Measurements from ENCODE around the gene PRKCH.

Gene PRKCH

GRCh38 chr14:61469781-61470180 is 148.4 kb downstream of the PRKCH start:
- no peak for DNase-seq (ENCODE audit: low read depth in 1 of 2, low spot score in 1 of 2)
- H3K27ac ChIP-seq (replicated peaks), result no peak overlapping the region
- H3K27me3 ChIP-seq (ENCODE audit: insufficient read depth, poor library complexity, severe bottlenecking), result no peaks in the 10 kb centered on the region
- H3K4me3 ChIP-seq (replicated peaks; ENCODE audit: insufficient read depth, low read length), result no peak overlapping the region
- TF ChIP-seq POLR2AphosphoS5 (IDR thresholded peaks at IDR 0.05; ENCODE audit: low read depth), result no peak

GRCh38 chr14:61470261-61470960 is 149.0 kb downstream of the PRKCH start:
- no peak overlapping the region for H3K4me3 ChIP-seq (replicated peaks; ENCODE audit: insufficient read depth, low read length)
- TF ChIP-seq GABPA (IDR thresholded peaks at IDR 0.05; ENCODE audit: low read depth) (no peak), SPI1 (IDR thresholded peaks at IDR 0.05; ENCODE audit: borderline replicate concordance, low read depth) (peak; percentile 31; the same call in 1 of the 2 replicates)
- DNase-seq (ENCODE audit: low read depth in 1 of 2, low spot score in 1 of 2), result no peak
- H3K27me3 ChIP-seq (ENCODE audit: insufficient read depth, poor library complexity, severe bottlenecking), result no peaks in the 10 kb centered on the region
- H3K27ac ChIP-seq (replicated peaks), result no peak overlapping the region

- no peak for DNase-seq (ENCODE audit: low read depth in 1 of 2, low spot score in 1 of 2)
- TF ChIP-seq GABPA (IDR thresholded peaks at IDR 0.05; ENCODE audit: low read depth), result no peak
- no peak for TF ChIP-seq POLR2AphosphoS5 (IDR thresholded peaks at IDR 0.05; ENCODE audit: low read depth)
- Histone ChIP-seq H3K27ac (replicated peaks) (no peak overlapping the region), H3K4me3 (replicated peaks; ENCODE audit: insufficient read depth, low read length) (no peak overlapping the region), H3K27me3 (ENCODE audit: insufficient read depth, poor library complexity, severe bottlenecking) (no peaks in the 10 kb centered on the region)
These were observed 149.5 kb downstream of the PRKCH start for GRCh38 chr14:61470961-61471293.

GRCh38 chr14:61471297-61472005 is 150.1 kb downstream of the PRKCH start:
- no peak for DNase-seq (ENCODE audit: low read depth in 1 of 2, low spot score in 1 of 2)
- no peak overlapping the region for H3K27ac ChIP-seq (replicated peaks)
- TF ChIP-seq POLR2AphosphoS5 (IDR thresholded peaks at IDR 0.05; ENCODE audit: low read depth), result no peak
- no peak for TF ChIP-seq CTCF (IDR thresholded peaks at IDR 0.05; ENCODE audit: insufficient read depth, low read length)
- TF ChIP-seq, protein P1, sequence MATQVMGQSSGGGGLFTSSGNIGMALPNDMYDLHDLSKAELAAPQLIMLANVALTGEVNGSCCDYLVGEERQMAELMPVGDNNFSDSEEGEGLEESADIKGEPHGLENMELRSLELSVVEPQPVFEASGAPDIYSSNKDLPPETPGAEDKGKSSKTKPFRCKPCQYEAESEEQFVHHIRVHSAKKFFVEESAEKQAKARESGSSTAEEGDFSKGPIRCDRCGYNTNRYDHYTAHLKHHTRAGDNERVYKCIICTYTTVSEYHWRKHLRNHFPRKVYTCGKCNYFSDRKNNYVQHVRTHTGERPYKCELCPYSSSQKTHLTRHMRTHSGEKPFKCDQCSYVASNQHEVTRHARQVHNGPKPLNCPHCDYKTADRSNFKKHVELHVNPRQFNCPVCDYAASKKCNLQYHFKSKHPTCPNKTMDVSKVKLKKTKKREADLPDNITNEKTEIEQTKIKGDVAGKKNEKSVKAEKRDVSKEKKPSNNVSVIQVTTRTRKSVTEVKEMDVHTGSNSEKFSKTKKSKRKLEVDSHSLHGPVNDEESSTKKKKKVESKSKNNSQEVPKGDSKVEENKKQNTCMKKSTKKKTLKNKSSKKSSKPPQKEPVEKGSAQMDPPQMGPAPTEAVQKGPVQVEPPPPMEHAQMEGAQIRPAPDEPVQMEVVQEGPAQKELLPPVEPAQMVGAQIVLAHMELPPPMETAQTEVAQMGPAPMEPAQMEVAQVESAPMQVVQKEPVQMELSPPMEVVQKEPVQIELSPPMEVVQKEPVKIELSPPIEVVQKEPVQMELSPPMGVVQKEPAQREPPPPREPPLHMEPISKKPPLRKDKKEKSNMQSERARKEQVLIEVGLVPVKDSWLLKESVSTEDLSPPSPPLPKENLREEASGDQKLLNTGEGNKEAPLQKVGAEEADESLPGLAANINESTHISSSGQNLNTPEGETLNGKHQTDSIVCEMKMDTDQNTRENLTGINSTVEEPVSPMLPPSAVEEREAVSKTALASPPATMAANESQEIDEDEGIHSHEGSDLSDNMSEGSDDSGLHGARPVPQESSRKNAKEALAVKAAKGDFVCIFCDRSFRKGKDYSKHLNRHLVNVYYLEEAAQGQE (IDR thresholded peaks at IDR 0.05; ENCODE audit: insufficient replicate concordance, low read depth), result no peak
- TF ChIP-seq SPI1 (IDR thresholded peaks at IDR 0.05; ENCODE audit: borderline replicate concordance, low read depth), result no peak
- TF ChIP-seq GABPA (IDR thresholded peaks at IDR 0.05; ENCODE audit: low read depth), result no peak
- no peaks in the 10 kb centered on the region for H3K27me3 ChIP-seq (ENCODE audit: insufficient read depth, poor library complexity, severe bottlenecking)
- no peak overlapping the region for H3K4me3 ChIP-seq (replicated peaks; ENCODE audit: insufficient read depth, low read length)

GRCh38 chr14:61472011-61472672 is 150.8 kb downstream of the PRKCH start:
- Histone ChIP-seq H3K4me3 (replicated peaks; ENCODE audit: insufficient read depth, low read length) (no peak overlapping the region), H3K27ac (replicated peaks) (no peak overlapping the region)

More at GRCh38 chr14:61472011-61472672, 150.8 kb downstream of the PRKCH start:
- peak; percentile 43 to 61 for DNase-seq (ENCODE audit: low read depth in 1 of 2, low spot score in 1 of 2)
- no peaks in the 10 kb centered on the region for H3K27me3 ChIP-seq (ENCODE audit: insufficient read depth, poor library complexity, severe bottlenecking)
- TF ChIP-seq SPI1 (IDR thresholded peaks at IDR 0.05; ENCODE audit: borderline replicate concordance, low read depth), result no peak
- TF ChIP-seq CTCF (IDR thresholded peaks at IDR 0.05; ENCODE audit: insufficient read depth, low read length), result no peak
- TF ChIP-seq, protein P1 (IDR thresholded peaks at IDR 0.05; ENCODE audit: insufficient replicate concordance, low read depth), result no peak
- 0 out of 2 replicates have a peak, but pooled peaks have one; percentile 21 for TF ChIP-seq POLR2AphosphoS5 (IDR thresholded peaks at IDR 0.05; ENCODE audit: low read depth)
- TF ChIP-seq GABPA (IDR thresholded peaks at IDR 0.05; ENCODE audit: low read depth), result no peak
